ENCODE data around the gene PI4KB. TPM values are rescaled to one million over a fixed set of nuclear protein-coding genes. Genes with fewer than 3 reads are reported as not detected.
A peak's percentile ranks its signal among the peaks of the same experiment; 100 is the strongest.

PI4KB gene
- total RNA-seq, 1 donor from 2014 or later, result 91.5 TPM

DNA sequence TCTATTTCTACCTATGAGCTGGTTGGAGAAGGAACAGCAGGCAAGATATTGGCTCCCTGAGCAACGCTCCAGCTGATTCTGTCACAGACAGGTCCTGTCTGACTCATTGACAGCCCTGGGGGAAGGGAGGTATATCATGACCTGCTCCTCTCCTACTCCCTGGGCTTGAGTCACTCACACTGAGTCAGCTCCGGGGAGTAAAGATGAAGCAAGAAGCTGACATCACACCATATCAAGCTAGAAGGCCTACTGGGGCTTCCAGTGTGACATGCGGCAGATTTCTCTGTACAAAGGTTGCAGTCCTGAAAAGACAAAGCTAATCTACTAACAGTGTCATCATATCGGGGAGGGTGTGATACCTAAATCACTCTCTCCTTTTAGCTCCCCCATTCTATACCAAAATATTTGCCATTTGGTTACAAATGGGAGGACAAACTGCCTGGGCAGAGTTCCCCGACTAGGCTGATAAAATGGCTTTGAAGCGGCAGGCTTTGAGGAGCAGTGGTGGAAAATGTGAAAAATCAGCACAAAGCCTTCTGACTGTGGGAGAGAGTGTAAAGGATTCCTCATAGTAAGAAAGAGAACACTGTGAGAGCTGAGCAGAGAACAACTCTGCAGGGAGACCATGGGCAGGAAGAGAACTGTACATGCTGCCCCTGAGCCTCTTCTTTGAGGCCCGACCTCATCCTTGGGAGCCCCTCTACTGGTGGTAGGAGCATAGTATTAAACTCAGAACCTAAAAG is 15.5 kb downstream of the PI4KB start:
- peak; percentile 84 for DNase-seq (ENCODE audit: low spot score)

DNA sequence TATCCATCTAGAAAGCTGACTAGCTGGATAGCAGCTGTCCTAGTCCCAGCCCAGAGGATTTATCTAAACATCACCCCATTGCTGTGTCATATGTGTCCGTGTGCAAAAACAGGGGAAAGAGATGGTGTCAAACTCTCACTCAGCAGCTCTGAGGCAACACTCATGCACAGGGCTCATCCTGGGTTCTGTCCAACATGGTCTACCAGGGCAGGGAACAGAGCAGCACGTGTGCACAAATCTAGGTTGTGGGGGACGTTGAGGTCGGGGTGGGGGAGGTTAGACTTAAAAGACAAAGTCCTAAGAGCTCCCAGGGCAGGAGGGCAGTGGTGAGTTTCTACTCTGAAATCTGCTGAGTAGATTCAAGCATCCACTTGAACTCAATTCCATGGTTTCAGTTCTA is 16.2 kb downstream of the PI4KB start:
- DNase-seq (ENCODE audit: low spot score), result no peak

- DNase-seq (ENCODE audit: low spot score), result no peak
These were observed 17.3 kb downstream of the PI4KB start for GRCh38 chr1:151309811-151310323.

- no peak for DNase-seq (ENCODE audit: low spot score)
These were observed 32.3 kb downstream of the PI4KB start for GRCh38 chr1:151294742-151295462.

- DNase-seq (ENCODE audit: low spot score), result no peak
These were observed 34.1 kb downstream of the PI4KB start for GRCh38 chr1:151293093-151293492.

- DNase-seq (ENCODE audit: low spot score), result no peak
These were observed 34.8 kb downstream of the PI4KB start for GRCh38 chr1:151292207-151293030.

GRCh38 chr1:151290709-151291303 is 36.4 kb downstream of the PI4KB start:
- no peak for DNase-seq (ENCODE audit: low spot score)

- no peak for DNase-seq (ENCODE audit: low spot score)
These were observed 37.1 kb downstream of the PI4KB start for GRCh38 chr1:151289991-151290708.

DNA sequence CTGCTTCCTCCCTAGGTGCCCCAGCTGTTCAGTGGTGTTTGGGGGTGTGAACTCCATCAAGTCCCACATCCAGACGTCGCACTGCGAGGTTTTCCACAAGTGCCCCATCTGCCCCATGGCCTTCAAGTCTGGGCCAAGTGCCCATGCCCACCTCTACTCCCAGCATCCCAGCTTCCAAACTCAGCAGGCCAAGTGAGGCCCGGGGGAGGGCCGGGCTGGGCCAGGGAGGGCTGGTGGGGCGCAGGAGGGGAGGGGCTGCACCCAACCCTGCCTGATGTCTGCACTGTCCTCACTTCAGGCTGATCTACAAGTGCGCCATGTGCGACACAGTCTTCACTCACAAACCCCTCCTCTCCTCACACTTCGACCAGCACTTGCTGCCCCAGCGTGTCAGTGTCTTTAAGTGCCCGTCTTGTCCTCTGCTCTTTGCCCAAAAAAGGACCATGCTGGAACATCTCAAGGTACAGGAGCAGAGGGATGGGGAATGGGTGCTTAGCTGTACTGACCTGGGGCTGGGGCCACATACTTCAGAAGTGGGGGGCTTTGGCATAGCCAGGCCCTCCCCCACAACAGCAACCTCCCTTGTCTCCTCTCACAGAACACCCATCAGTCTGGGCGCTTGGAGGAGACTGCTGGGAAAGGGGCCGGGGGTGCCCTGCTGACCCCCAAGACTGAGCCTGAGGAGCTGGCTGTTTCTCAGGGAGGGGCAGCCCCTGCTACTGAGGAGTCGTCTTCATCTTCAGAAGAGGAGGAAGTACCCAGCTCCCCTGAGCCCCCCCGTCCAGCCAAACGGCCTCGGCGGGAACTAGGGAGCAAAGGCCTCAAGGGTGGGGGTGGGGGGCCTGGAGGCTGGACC is 37.9 kb downstream of the PI4KB start:
- DNase-seq (ENCODE audit: low spot score), result no peak

DNA sequence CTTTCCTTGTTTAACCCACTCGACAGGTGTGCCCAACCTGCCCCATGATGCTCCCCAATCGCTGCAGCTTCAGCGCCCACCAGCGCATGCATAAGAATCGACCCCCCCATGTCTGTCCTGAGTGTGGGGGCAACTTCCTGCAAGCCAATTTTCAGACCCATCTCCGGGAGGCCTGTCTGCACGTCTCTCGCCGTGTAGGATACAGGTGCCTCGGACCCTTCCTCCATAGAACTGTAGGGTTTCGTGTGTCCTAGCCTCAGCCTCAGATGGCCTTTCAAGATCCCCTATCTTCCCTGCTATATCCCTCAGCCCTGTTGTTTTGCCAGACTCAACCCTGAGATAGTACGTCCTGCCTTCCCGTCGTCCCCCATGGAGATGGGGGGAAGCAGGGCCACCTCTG is 38.7 kb downstream of the PI4KB start:
- DNase-seq (ENCODE audit: low spot score), result no peak

GRCh38 chr1:151287767-151288500 is 39.3 kb downstream of the PI4KB start:
- no peak for DNase-seq (ENCODE audit: low spot score)

GRCh38 chr1:151287341-151287699 is 39.9 kb downstream of the PI4KB start:
- no peak for DNase-seq (ENCODE audit: low spot score)

DNA sequence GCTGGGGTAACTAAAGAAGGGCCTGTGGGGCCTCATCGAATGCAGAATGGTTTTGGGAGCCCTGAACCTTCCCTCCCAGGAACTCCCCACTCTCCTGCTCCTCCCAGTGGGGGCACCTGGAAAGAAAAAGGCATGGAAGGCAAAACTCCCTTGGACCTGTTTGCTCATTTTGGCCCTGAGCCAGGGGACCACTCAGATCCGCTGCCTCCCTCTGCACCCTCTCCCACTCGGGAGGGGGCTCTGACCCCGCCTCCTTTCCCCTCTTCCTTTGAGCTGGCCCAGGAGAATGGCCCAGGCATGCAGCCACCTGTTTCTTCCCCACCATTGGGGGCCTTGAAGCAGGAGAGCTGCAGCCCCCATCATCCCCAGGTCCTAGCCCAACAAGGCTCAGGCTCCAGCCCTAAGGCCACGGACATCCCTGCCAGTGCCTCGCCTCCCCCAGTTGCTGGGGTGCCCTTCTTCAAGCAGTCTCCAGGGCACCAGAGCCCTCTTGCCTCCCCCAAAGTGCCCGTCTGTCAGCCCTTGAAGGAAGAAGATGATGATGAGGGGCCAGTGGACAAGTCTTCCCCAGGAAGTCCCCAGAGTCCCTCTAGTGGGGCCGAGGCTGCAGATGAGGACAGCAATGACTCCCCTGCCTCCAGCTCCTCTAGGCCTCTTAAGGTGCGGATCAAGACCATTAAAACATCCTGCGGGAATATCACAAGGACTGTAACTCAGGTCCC is 40.4 kb downstream of the PI4KB start:
- no peak for DNase-seq (ENCODE audit: low spot score)

DNA sequence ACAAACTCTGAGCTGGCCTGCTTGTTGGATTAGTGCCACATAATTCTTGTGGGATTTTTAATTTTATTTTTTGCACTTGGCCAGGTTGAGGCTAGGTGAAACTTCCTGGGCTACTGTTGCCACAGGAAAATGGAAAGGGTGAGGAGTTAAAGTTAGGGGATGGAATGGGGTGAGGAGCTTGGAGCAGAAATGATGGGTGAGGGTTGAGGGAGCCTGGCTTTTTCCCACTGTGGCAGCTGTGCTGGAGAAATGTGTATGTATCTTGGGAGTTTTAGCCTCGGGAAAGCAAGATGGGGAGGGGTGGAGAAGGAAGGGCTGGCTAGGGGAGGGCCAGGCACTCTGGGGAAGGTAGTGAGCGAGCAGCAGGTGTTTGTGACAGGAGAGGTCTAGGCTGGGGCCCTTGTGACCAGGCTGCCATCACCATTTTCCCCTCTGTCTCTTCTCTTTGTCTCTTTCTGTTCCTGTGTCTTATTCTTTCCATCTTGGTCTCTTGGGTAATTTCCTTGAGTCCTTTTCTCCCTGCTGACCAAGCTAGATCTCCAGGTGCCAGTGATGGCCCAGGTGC is 43.1 kb downstream of the PI4KB start:
- no peak for DNase-seq (ENCODE audit: low spot score)

DNA sequence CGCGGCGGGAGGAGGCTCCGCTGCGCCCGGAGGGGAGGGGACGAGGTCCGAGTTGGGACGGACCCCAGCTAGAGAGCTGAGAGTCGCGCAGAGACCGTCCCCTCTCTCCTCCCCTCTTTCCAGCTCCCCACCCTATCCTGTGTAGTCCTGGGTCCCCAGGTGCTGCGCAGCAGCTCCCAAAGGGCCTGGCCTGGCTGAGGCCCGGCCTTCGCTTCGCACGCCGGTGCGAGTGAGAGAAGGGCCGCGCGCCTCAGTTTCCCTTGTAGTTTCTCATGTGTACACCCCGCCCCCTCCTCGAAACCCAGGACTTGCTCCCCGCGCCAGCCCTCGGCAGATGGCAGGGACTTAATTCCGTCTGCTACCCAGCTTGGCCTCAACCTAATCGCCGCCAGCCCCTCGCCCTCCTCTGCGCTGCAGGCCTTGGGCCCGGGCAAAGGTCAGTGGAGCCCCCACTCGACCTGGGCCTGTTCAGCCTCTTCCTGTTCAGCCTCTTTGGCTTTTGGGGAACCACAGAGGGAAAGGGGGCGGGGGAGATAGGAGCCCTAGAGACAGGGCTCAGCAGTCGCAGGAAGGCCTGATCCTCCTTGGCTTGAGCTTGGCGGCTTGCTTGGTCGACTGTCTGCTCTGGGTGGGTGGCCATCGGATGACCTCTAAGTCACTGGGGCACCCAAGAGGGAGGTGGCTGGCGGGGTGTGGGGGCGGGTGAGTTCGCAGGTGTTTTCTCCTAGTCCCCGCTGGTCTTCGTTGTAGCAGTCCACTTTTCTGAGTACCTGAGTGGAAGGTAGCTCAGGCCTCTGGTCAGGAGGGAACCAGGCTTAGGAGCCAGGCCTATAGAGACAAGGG is 44.1 kb downstream of the PI4KB start:
- DNase-seq (ENCODE audit: low spot score), result no peak

DNA sequence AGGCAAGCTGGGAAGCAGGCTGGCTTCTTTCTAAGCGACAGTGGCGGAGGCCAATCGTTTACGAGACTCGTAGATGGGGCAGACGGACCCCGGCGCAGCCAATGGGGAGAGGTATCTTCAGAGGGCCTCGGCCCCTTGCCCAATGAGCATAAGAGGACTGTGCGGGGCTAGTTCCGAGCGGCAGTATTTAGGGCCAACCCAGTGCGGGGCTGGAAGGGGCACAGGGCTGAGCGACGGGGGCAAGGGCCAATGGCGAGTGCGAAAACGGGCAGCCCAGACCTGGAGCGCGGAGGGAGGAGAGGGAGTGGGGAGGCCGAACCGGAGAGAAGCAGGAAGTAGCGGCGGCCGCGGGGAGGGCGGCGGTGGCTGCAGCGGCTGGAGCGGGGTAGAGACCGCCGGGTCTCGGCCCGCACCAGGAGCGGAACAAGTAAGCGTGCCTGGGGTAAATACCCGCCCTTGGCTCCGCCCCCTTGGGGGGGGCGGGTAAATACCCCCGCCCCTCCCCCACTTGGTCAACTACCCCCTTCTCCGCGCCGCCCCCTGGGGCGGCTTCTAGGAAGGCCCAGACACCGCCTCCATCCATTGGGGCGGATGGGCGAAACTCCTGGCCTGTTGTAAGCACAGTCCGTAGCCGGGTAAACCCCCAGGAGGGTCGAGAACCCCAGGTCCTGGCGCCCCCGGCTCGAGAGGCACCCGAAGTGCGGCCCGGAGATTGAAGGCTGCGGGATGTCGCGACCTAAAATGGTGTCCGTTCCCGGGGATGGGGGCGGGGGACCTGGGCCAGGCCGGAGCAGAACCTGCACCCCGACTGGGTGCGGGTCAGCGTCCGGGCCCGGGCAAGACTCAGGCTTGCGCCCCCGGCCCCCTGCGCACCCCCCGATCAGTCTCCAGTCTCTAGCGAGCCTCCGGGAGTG is 45.0 kb downstream of the PI4KB start, which contains the start of gene ZNF687:
ZNF687 (plus strand) TSS at position 331 of the 914 bp plus-strand sequence. CDS start 3,993 bp downstream, outside the sequence.
- peak; percentile 100 for DNase-seq (ENCODE audit: low spot score)
